Right atrium auricular region (tissue), 2 donors: ENCODE measurements around the gene HSP90B1. TPM values are rescaled to one million over a fixed set of nuclear protein-coding genes. Genes with fewer than 3 reads are reported as not detected.

Source experiments
- DNase-seq: peaks from one replicate; pipeline ENCODE4 v3.0.0-alpha.2; 2019; ENCODE audit warnings: low spot score
- H3K27ac ChIP-seq, 2 donors: fragments of 200-600 bp; sonication (generic); 1 replicate in 1 of 2; 2 replicates in 1 of 2; pipeline ENCODE4 v1.5.1; 2016 to 2019
- H3K27me3 ChIP-seq, 2 donors: fragments of 200-600 bp; sonication (generic); one replicate each; pipeline versions ENCODE4 v1.5.1 to v1.6.0; 2017 to 2019
- H3K36me3 ChIP-seq: fragments of 200-600 bp; sonication (generic); one replicate; pipeline ENCODE4 v1.5.1; 2016
- H3K4me1 ChIP-seq, 2 donors: fragments of 200-600 bp; sonication (generic); one replicate each; pipeline versions ENCODE4 v1.5.1 to v1.6.0; 2017 to 2019
- H3K4me3 ChIP-seq, 2 donors: fragments of 200-600 bp; sonication (generic); 1 replicate in 1 of 2; 2 replicates in 1 of 2; pipeline ENCODE4 v1.5.1; 2017 to 2019; ENCODE audit warnings: mild to moderate bottlenecking in 1 of 2, moderate library complexity in 1 of 2
- H3K9me3 ChIP-seq, 2 donors: fragments of 200-600 bp; sonication (generic); one replicate each; pipeline ENCODE4 v1.5.1; 2019
- total RNA-seq, 2 donors: library from RNA; depleted of rRNA; stranded (reverse); fragments of >200 nt; gene quantifications; one replicate each; pipeline ENCODE4 v1.1.0, GENCODE V29; 2016
- TF ChIP-seq, protein P1 (sequence below), 2 donors: fragments of 200-600 bp; sonication (generic); IDR thresholded peaks; one replicate each; pipeline ENCODE4 v1.5.1; 2019; ENCODE audit warnings: antibody characterized with exemption in 2 of 2

Gene HSP90B1
- total RNA-seq, 2 donors from 2014 or later, result 245 to 272 TPM

DNA sequence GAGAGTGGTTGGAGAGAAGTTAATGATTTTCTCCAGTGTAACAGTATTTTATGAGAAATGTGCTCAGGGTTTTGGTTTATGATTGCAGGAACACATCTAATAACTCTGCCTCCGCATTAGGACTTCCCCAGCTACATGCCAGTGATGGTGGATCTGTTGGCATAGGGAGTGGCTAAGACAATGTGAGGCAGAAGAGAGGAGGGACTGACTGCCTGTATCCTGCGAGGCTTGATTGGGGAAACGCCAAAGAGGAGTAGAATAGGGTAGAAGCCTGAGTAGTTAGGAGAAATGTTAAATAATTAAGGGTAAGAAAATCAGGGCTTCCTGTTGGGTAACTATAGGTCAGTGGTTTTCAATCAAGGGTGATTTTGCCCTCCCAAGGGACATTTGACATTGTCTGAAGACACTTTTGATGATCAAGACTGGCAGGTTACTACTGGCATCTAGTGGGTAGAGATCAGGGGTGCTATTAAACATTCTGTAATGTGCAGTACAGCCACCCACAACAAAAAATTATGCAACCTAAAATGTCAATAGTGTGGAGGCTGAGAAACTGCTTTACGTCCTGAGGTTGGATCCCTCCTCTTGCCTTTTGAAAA is 48.3 kb downstream of the HSP90B1 start:
- TF ChIP-seq, protein P1, sequence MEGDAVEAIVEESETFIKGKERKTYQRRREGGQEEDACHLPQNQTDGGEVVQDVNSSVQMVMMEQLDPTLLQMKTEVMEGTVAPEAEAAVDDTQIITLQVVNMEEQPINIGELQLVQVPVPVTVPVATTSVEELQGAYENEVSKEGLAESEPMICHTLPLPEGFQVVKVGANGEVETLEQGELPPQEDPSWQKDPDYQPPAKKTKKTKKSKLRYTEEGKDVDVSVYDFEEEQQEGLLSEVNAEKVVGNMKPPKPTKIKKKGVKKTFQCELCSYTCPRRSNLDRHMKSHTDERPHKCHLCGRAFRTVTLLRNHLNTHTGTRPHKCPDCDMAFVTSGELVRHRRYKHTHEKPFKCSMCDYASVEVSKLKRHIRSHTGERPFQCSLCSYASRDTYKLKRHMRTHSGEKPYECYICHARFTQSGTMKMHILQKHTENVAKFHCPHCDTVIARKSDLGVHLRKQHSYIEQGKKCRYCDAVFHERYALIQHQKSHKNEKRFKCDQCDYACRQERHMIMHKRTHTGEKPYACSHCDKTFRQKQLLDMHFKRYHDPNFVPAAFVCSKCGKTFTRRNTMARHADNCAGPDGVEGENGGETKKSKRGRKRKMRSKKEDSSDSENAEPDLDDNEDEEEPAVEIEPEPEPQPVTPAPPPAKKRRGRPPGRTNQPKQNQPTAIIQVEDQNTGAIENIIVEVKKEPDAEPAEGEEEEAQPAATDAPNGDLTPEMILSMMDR (IDR thresholded peaks at IDR 0.05), result no peak
- peaks cover 49% of the 10 kb centered on the region for H3K36me3 ChIP-seq

DNA sequence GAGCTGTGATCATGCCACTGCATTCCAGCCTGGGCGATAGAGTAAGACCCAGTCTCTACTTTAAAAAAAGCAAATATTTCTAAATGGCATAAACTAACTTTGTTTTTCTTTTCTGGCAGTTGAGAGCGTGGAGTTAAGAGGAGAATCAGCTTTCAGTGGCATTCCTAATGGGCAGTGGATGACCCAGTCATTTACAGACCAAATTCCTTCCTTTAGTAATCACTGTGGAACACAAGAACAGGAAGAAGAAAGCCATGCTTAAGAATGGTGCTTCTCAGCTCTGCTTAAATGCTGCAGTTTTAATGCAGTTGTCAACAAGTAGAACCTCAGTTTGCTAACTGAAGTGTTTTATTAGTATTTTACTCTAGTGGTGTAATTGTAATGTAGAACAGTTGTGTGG is 56.6 kb downstream of the HSP90B1 start:
- Histone ChIP-seq H3K27me3 (no peaks in the 10 kb centered on the region), H3K4me3 (no peak overlapping the region), H3K4me1 (no peaks in the 10 kb centered on the region), H3K27ac (no peak overlapping the region), H3K36me3 (peaks cover 58% of the 10 kb centered on the region), H3K9me3 (no peaks in the 10 kb centered on the region)
- TF ChIP-seq, protein P1 (IDR thresholded peaks at IDR 0.05), result no peak
- DNase-seq, result no peak

More for the DNA sequence above, 48.3 kb downstream of the HSP90B1 start:
- H3K9me3 ChIP-seq, result no peaks in the 10 kb centered on the region
- no peak for DNase-seq
- no peaks in the 10 kb centered on the region for H3K27me3 ChIP-seq
- no peak overlapping the region for H3K4me3 ChIP-seq
- no peak overlapping the region for H3K27ac ChIP-seq
- H3K4me1 ChIP-seq, result no peaks in the 10 kb centered on the region

DNA sequence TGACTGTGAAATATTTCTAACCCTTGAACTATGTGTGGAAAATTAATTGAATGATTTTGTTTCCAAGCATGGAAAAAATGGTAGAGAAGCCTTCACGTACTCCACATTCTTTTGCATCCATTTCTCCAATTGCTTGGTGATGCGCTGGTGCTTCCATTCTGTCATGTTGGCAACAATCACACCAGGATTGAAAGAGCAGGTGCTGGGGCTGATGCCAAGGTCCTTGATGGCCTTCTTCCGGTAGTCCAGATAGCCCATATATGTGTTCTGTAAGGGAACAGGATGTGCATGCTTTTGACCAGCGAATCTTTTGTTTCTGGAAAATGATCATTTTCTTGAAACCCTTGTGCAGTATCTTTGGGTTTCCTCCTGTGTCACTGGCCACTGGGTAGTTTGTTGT is 64.0 kb downstream of the HSP90B1 start:
- H3K4me3 ChIP-seq, result no peak overlapping the region
- H3K36me3 ChIP-seq, result peaks cover under 1% of the 10 kb centered on the region
- H3K4me1 ChIP-seq, result peaks cover 0 to 6% of the 10 kb centered on the region in 2 donors
- no peak overlapping the region for H3K27ac ChIP-seq
- no peaks in the 10 kb centered on the region for H3K27me3 ChIP-seq
- TF ChIP-seq, protein P1 (IDR thresholded peaks at IDR 0.05), result no peak
- no peaks in the 10 kb centered on the region for H3K9me3 ChIP-seq
- no peak for DNase-seq

DNA sequence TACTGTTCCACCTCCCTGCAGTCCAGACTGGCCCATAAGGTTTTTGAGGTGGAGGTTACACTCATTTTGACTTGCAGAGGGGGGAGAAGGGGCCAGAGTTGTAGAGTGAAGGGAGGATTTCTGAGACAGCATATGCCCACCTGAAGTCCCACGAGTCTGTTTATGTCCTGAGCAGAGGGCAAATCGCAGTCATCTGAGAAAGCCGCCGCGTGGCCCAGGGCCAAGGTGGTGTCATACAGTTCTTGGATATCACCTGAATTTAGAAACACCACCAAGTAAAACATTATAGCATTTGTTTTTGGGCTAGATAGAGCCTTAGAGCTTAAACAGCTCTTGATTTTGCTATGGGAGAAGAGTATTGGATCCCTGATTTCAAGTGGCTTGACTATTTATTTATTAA is 66.4 kb downstream of the HSP90B1 start:
- no peak for DNase-seq
- Histone ChIP-seq H3K9me3 (no peaks in the 10 kb centered on the region), H3K27ac (peak overlapping the region in 1 of 2 donors; percentile 73), H3K36me3 (no peaks in the 10 kb centered on the region), H3K4me3 (no peak overlapping the region), H3K27me3 (no peaks in the 10 kb centered on the region), H3K4me1 (peaks cover 0 to 6% of the 10 kb centered on the region in 2 donors)
- TF ChIP-seq, protein P1 (IDR thresholded peaks at IDR 0.05), result no peak

DNA sequence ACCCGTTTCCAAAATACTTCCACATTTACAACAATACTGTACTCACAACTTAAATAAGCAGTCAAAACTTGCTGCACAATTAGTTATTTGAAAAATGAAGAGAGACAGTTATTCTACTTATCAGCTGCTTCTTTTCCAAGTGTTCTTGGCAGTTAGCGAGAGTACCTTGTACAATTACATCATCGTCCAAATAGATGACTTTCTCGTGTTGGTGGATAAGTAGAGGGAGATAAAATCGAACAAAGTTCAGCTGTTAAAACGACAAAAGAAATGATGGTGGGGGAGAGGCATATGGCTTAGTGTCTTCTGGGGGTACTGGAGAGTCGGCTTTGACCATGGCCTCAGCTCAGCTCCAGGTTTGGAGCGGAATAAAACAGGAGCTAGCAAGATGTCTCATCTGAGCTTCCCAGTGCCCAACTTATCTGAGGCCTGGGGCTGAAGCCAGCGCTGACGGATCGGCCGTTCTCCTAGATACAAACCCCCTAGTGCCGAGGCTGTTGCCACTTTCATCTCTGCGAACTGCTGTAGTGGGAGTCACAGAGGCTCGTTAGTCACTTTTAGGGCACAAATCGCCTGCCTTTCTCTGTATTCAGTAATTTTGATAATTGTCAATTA is 67.2 kb downstream of the HSP90B1 start:
- Histone ChIP-seq H3K27ac (peak overlapping the region; percentile 51 to 73), H3K4me3 (peak overlapping the region in 1 of 2 donors; percentile 2), H3K4me1 (peaks cover 0 to 6% of the 10 kb centered on the region in 2 donors), H3K27me3 (no peaks in the 10 kb centered on the region), H3K9me3 (no peaks in the 10 kb centered on the region), H3K36me3 (no peaks in the 10 kb centered on the region)
- peak; percentile 86 for DNase-seq
- TF ChIP-seq, protein P1 (IDR thresholded peaks at IDR 0.05), result no peak

Other genes starting within 250 kb of the HSP90B1 start
- 1 to 10 TPM; 2.3 to 2.4 TPM for gene NT5DC3, start 89.2 kb upstream of the HSP90B1 start, total RNA-seq
- gene TDG, start 35.5 kb downstream of the HSP90B1 start, total RNA-seq, result 10 to 100 TPM; 10.2 to 13.7 TPM
- 1 to 10 TPM; 5.6 to 9.9 TPM for gene GLT8D2, start 119.8 kb downstream of the HSP90B1 start, total RNA-seq
- 1 to 10 TPM; 6.4 to 8.1 TPM for gene HCFC2, start 134.1 kb downstream of the HSP90B1 start, total RNA-seq
- gene NFYB, start 207.8 kb downstream of the HSP90B1 start, total RNA-seq, result 10 to 100 TPM; 24.0 to 29.0 TPM